GM23248 (cell line): Measurements from ENCODE around the gene ACOT6. TPM values are rescaled to one million over a fixed set of nuclear protein-coding genes. Genes with fewer than 3 reads are reported as not detected.
"Not testable (repeated sequence)": the region's sequence is repeated elsewhere in the genome, so short reads cannot be mapped to it uniquely, and the experiment has no call there.

Experiments used
- DNase-seq: peaks from one replicate; pipeline ENCODE4 v3.0.0-alpha.2; 2015
- H2AFZ ChIP-seq: fragments of 200-600 bp; sonication (generic); 2 replicates; pipeline ENCODE4 v1.6.1; 2016; ENCODE audit warnings: antibody characterized with exemption
- H3F3A ChIP-seq: fragments of 200-600 bp; sonication (generic); 2 replicates; pipeline ENCODE4 v1.6.1; 2016; ENCODE audit warnings: mild to moderate bottlenecking, antibody characterized with exemption, mixed run types; ENCODE audit not compliant: insufficient read depth
- H3K27ac ChIP-seq: fragments of 200-600 bp; sonication (generic); 2 replicates; pipeline ENCODE4 v1.5.1; 2016; ENCODE audit warnings: mild to moderate bottlenecking
- H3K27me3 ChIP-seq: fragments of 200-600 bp; sonication (generic); replicated peaks from 2 replicates; pipeline ENCODE4 v1.6.1; 2016; ENCODE audit warnings: mild to moderate bottlenecking; ENCODE audit not compliant: insufficient read depth
- H3K36me3 ChIP-seq: fragments of 200-600 bp; sonication (generic); 2 replicates; pipeline ENCODE4 v1.6.1; 2016; ENCODE audit warnings: low read depth, mild to moderate bottlenecking
- H3K4me1 ChIP-seq: fragments of 200-600 bp; sonication (generic); 2 replicates; pipeline ENCODE4 v1.6.1; 2016; ENCODE audit warnings: mild to moderate bottlenecking; ENCODE audit not compliant: insufficient read depth
- H3K4me2 ChIP-seq: fragments of 200-600 bp; sonication (generic); one replicate; pipeline ENCODE4 v1.6.1; 2016; ENCODE audit warnings: mild to moderate bottlenecking; ENCODE audit not compliant: unreplicated experiment
- H3K4me3 ChIP-seq: fragments of 200-600 bp; sonication (generic); 2 replicates; pipeline ENCODE4 v1.5.1; 2016; ENCODE audit warnings: mild to moderate bottlenecking
- H3K79me2 ChIP-seq: fragments of 200-600 bp; sonication (generic); 2 replicates; pipeline ENCODE4 v1.6.1; 2016; ENCODE audit warnings: mild to moderate bottlenecking; ENCODE audit not compliant: insufficient read depth
- H3K9ac ChIP-seq: fragments of 200-600 bp; sonication (generic); 2 replicates; pipeline ENCODE4 v1.6.1; 2016; ENCODE audit warnings: mild to moderate bottlenecking
- H3K9me2 ChIP-seq: fragments of 200-600 bp; sonication (generic); 2 replicates; pipeline ENCODE4 v1.6.1; 2016; ENCODE audit warnings: mixed run types, mild to moderate bottlenecking, moderate library complexity; ENCODE audit not compliant: insufficient read depth
- H3K9me3 ChIP-seq: fragments of 200-600 bp; sonication (generic); one replicate; pipeline ENCODE4 v1.6.1; 2017; ENCODE audit warnings: low read depth
- H4K20me1 ChIP-seq: fragments of 200-600 bp; sonication (generic); 2 replicates; pipeline ENCODE4 v1.6.0; 2016; ENCODE audit not compliant: insufficient read depth
- EZH2 ChIP-seq: fragments of 200-600 bp; sonication (generic); IDR thresholded peaks from 2 replicates; pipeline ENCODE4 v1.6.1; 2018; ENCODE audit warnings: antibody characterized with exemption, mild to moderate bottlenecking; ENCODE audit not compliant: insufficient read depth, poor library complexity, severe bottlenecking
- EZH2phosphoT487 ChIP-seq: fragments of 200-600 bp; sonication (generic); IDR thresholded peaks from 2 replicates; pipeline ENCODE4 v1.6.1; 2018; ENCODE audit warnings: antibody characterized with exemption, moderate library complexity, mild to moderate bottlenecking, low read depth; ENCODE audit not compliant: insufficient read depth
- WGBS, 2 experiments: methylation state at CpG; one replicate each; pipeline ENCODE4 v1.1.6; 2015 to 2017; ENCODE audit warnings: low lambda C conversion rate in 2 of 2, low coverage in 1 of 2; ENCODE audit errors: missing lambda C conversion rate in 2 of 2; 5-methylcytosine and 5-hydroxymethylcytosine counted together
- in situ Hi-C: fragments of 300-500 bp; cut with MboI; formaldehyde crosslinking; loops from 2 replicates; pipeline ENCODE4 v1.15.0; 2020
- polyA plus RNA-seq: library from polyadenylated mRNA; unstranded; fragments of >200 nt; fragmentation: Nextera tagmentation; extraction: Ambion mirVana; gene quantifications from 2 replicates; pipeline ENCODE4 v1.2.1, GENCODE V29; 2016
- total RNA-seq: library from RNA; depleted of rRNA; stranded (reverse); fragments of >200 nt; shearing (Covaris generic); gene quantifications from 2 replicates; pipeline ENCODE4 v1.2.3, GENCODE V29; 2014; rRNA removed

Gene ACOT6, protein sequence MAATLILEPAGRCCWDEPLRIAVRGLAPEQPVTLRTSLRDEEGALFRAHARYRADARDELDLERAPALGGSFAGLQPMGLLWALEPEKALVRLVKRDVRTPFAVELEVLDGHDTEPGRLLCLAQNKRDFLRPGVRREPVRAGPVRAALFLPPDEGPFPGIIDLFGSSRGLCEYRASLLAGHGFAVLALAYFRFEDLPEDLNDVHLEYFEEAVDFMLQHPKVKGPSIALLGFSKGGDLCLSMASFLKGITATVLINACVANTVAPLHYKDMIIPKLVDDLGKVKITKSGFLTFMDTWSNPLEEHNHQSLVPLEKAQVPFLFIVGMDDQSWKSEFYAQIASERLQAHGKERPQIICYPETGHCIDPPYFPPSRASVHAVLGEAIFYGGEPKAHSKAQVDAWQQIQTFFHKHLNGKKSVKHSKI
- total RNA-seq (not detected in 2 replicates), polyA plus RNA-seq (not detected in 2 replicates)

DNA sequence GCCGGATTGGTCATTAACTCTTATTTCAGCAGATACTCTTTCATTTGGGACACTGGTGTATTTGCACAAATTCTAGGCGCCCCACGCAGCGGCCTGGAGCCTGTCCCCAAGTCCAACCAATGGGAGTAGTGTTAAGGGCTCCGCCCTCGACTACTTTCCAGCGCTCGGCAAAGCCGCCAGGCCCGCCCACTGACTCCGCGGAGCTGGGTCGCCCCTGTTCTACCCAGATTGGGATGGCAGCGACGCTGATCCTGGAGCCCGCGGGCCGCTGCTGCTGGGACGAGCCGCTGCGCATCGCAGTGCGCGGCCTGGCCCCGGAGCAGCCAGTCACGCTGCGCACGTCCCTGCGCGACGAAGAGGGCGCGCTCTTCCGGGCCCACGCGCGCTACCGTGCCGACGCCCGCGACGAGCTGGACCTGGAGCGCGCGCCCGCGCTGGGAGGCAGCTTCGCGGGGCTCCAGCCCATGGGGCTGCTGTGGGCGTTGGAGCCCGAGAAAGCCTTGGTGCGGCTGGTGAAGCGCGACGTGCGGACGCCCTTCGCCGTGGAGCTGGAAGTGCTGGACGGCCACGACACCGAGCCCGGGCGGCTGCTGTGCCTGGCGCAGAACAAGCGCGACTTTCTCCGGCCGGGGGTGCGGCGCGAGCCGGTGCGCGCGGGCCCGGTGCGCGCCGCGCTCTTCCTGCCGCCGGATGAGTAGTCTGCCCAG is at the start of gene ACOT6:
ACOT6 (plus strand) TSS at position 179 of the 707 bp plus-strand sequence; CDS start at position 234, 55 bp downstream.
- Histone ChIP-seq H4K20me1 (no peaks in the 10 kb centered on the region), H3K79me2 (no peaks in the 10 kb centered on the region), H3K4me2 (peak within 1 kb of the TSS; percentile 54), H3K9me2 (no peaks in the 10 kb centered on the region), H3K36me3 (no peaks in the 10 kb centered on the region), H3K4me3 (peak within 1 kb of the TSS; percentile 72), H3K4me1 (no peaks in the 10 kb centered on the region), H2AFZ (peak within 1 kb of the TSS; percentile 79), H3K9ac (peak within 1 kb of the TSS; percentile 64), H3K9me3 (no peaks in the 10 kb centered on the region), H3K27me3 (no peaks in the 10 kb centered on the region), H3K27ac (peak within 1 kb of the TSS; percentile 43), H3F3A (peaks cover 16% of the 10 kb centered on the region; the same call in 1 of the 2 replicates)
- TF ChIP-seq EZH2 (no peak), EZH2phosphoT487 (no peak)
- in situ Hi-C loops: no loop called here
- 1% methylated on average over 73 to 81 of the region's 84 CpGs for WGBS, 2 experiments
- peak; percentile 86 for DNase-seq

DNA sequence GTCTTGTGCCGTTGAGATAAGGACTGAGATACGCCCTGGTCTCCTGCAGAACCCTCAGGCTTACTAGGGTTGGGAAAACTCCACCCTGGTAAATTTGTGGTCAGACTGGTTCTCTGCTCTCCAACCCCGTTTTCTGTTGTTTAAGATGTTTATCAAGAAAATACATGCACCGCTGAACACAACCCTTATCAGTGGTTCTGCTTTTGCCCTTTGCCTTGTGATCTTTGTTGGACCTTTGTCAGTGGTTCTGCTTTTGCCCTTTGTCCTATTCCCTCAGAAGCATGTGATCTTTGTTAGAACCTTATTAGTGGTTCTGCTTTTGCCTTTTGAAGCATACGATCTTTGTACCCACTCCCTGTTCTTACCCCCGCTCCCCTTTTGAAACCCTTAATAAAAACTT is 49.6 kb upstream of the ACOT6 start:
- H3K9ac ChIP-seq, in situ Hi-C loops: not testable (repeated sequence)
- WGBS, 2 experiments: 98 to 100% methylated on average over 6 of the region's 6 CpGs

DNA sequence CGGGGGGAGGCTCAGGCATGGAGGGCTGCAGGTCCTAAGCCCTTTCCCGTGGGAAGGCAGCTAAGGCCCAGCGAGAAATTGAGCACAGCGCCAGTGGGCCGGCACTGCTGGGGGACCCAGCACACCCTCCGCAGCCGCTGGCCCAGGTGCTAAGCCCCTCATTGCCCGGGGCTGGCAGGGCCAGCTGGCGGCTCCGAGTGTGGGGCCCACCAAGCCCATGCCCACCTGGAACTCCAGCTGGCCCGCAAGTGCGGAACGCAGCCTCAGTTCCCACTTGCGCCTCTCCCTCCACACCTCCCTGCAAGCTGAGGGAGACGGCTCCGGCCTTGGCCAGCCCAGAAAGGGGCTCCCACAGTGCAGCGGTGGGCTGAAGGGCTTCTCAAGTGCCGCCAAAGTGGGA is 45.9 kb upstream of the ACOT6 start:
- H3K27me3 ChIP-seq, H3K4me2 ChIP-seq, H3K4me3 ChIP-seq, H2AFZ ChIP-seq, H3K9me3 ChIP-seq, H3K36me3 ChIP-seq, DNase-seq, in situ Hi-C loops, H3K9ac ChIP-seq, H3K9me2 ChIP-seq, H4K20me1 ChIP-seq, H3K27ac ChIP-seq: not testable (repeated sequence)
- WGBS, 2 experiments: 98 to 99% methylated on average over 17 to 18 of the region's 18 CpGs
- peaks cover 18% of the 10 kb centered on the region for H3K4me1 ChIP-seq
- H3K79me2 ChIP-seq: peaks cover 28% of the 10 kb centered on the region
- peaks cover 11% of the 10 kb centered on the region for H3F3A ChIP-seq

More for the DNA sequence above, 49.6 kb upstream of the ACOT6 start:
- not testable (repeated sequence) for H4K20me1 ChIP-seq, H2AFZ ChIP-seq, H3K9me3 ChIP-seq, H3K4me3 ChIP-seq, H3K4me1 ChIP-seq, H3F3A ChIP-seq, H3K27me3 ChIP-seq, H3K36me3 ChIP-seq, H3K27ac ChIP-seq, H3K4me2 ChIP-seq, DNase-seq, H3K9me2 ChIP-seq
- peaks cover 12% of the 10 kb centered on the region for H3K79me2 ChIP-seq

DNA sequence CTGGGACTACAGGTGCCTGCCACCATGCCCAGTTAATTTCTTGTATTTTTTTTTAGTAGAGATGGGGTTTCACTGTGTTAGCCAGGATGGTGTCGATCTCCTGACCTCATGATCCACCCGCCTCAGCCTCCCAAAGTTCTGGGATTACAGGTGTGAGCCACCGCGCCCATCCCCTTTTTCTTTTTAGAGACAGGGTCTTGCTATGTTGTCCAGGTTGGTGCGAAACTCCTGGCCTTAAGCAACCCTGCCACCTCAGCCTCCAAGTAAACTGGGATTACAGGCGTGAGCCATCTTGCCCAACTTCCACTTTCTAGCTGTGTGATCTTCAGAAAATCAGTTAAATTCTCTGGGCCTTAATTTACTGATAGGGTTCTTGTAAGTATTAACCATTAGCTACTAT is 45.4 kb upstream of the ACOT6 start:
- H4K20me1 ChIP-seq, in situ Hi-C loops: not testable (repeated sequence)

More for the DNA sequence above, 45.4 kb upstream of the ACOT6 start:
- not testable (repeated sequence) for H3K27ac ChIP-seq, DNase-seq, H3K9me3 ChIP-seq, H2AFZ ChIP-seq, H3K36me3 ChIP-seq, H3K9ac ChIP-seq, H3K4me2 ChIP-seq, H3K27me3 ChIP-seq, H3K9me2 ChIP-seq
- Histone ChIP-seq H3F3A (peaks cover 11% of the 10 kb centered on the region), H3K4me3 (0 out of 2 replicates have a peak overlapping the region, but pooled peaks have one; percentile 74), H3K4me1 (peaks cover 18% of the 10 kb centered on the region), H3K79me2 (peaks cover 34% of the 10 kb centered on the region)
- WGBS, 2 experiments: 92 to 97% methylated on average over 5 to 6 of the region's 6 CpGs
